ENCODE measurements around the gene DNAJC4. TPM values are rescaled to one million over a fixed set of nuclear protein-coding genes. Genes with fewer than 3 reads are reported as not detected.

The DNAJC4 gene
- 32.0 and 51.0 TPM in 2 replicates for total RNA-seq (2014; rRNA removed; shearing (Covaris generic); ENCODE audit: low replicate concordance)

- Histone ChIP-seq H3K79me2 (ENCODE audit: low read length) (peaks cover 19% of the 10 kb centered on the region), H3K9ac (ENCODE audit: low read length) (peak within 1 kb of the TSS; percentile 74), H3K27me3 (ENCODE audit: low read length) (no peaks in the 10 kb centered on the region), H3K9me2 (replicated peaks; ENCODE audit: insufficient read depth, low read length) (no peaks in the 10 kb centered on the region), H3K36me3 (ENCODE audit: insufficient read depth, low read length) (no peaks in the 10 kb centered on the region), H3K4me2 (ENCODE audit: low read depth, low read length, poor library complexity, severe bottlenecking) (peak within 1 kb of the TSS; percentile 86), H3K9me3 (ENCODE audit: low read length) (no peaks in the 10 kb centered on the region), H3K27ac (ENCODE audit: low read length) (peak within 1 kb of the TSS; percentile 75), H4K20me1 (ENCODE audit: insufficient read depth, low read depth, low read length) (0 out of 2 replicates have a peak, but pooled peaks cover 4% of the 10 kb centered on the region), H3K4me1 (ENCODE audit: low read length) (peaks cover 64% of the 10 kb centered on the region), H3K4me3 (ENCODE audit: low read length) (peak within 1 kb of the TSS; percentile 81), H2AFZ (ENCODE audit: low read length) (no peak within 1 kb of the TSS; the same call in 1 of the 2 replicates)
- DNase-seq: peak; percentile 97
Observed at GRCh38 chr11:64230171-64230984, at the start of gene DNAJC4. TSS of gene DNAJC4 (plus strand) at chr11:64230548. CDS start at chr11:64230855, 307 bp downstream.

- Histone ChIP-seq H4K20me1 (ENCODE audit: insufficient read depth, low read depth, low read length) (no peaks in the 10 kb centered on the region), H3K27ac (ENCODE audit: low read length) (no peak overlapping the region), H2AFZ (ENCODE audit: low read length) (no peak overlapping the region), H3K4me1 (ENCODE audit: low read length) (peaks cover 36% of the 10 kb centered on the region), H3K79me2 (ENCODE audit: low read length) (peaks cover 20% of the 10 kb centered on the region), H3K4me3 (ENCODE audit: low read length) (no peak overlapping the region), H3K36me3 (ENCODE audit: insufficient read depth, low read length) (peaks cover 8% of the 10 kb centered on the region; the same call in 1 of the 2 replicates), H3K27me3 (ENCODE audit: low read length) (no peaks in the 10 kb centered on the region), H3K4me2 (ENCODE audit: low read depth, low read length, poor library complexity, severe bottlenecking) (peak overlapping the region; percentile 59), H3K9me2 (replicated peaks; ENCODE audit: insufficient read depth, low read length) (no peaks in the 10 kb centered on the region), H3K9ac (ENCODE audit: low read length) (no peak overlapping the region), H3K9me3 (ENCODE audit: low read length) (peaks cover 5% of the 10 kb centered on the region; the same call in 1 of the 2 replicates)
- DNase-seq: no peak
Observed at GRCh38 chr11:64180891-64181290, 49.5 kb upstream of the DNAJC4 start.

- Histone ChIP-seq H2AFZ (ENCODE audit: low read length) (peak overlapping the region; percentile 6; the same call in 1 of the 2 replicates), H3K27ac (ENCODE audit: low read length) (peak overlapping the region; percentile 20), H3K4me2 (ENCODE audit: low read depth, low read length, poor library complexity, severe bottlenecking) (peak overlapping the region; percentile 59), H3K4me1 (ENCODE audit: low read length) (peaks cover 36% of the 10 kb centered on the region), H3K79me2 (ENCODE audit: low read length) (peaks cover 20% of the 10 kb centered on the region), H3K27me3 (ENCODE audit: low read length) (no peaks in the 10 kb centered on the region), H3K4me3 (ENCODE audit: low read length) (peak overlapping the region; percentile 15; the same call in 1 of the 2 replicates), H3K9me2 (replicated peaks; ENCODE audit: insufficient read depth, low read length) (no peaks in the 10 kb centered on the region), H4K20me1 (ENCODE audit: insufficient read depth, low read depth, low read length) (no peaks in the 10 kb centered on the region), H3K9me3 (ENCODE audit: low read length) (peaks cover 5% of the 10 kb centered on the region; the same call in 1 of the 2 replicates), H3K9ac (ENCODE audit: low read length) (peak overlapping the region; percentile 50), H3K36me3 (ENCODE audit: insufficient read depth, low read length) (peaks cover 8% of the 10 kb centered on the region; the same call in 1 of the 2 replicates)
- DNase-seq: peak; percentile 86
Observed at GRCh38 chr11:64181506-64182411, 48.6 kb upstream of the DNAJC4 start.

GRCh38 chr11:64183890-64184289 is 46.5 kb upstream of the DNAJC4 start:
- Histone ChIP-seq H3K79me2 (ENCODE audit: low read length) (peaks cover 20% of the 10 kb centered on the region), H2AFZ (ENCODE audit: low read length) (no peak overlapping the region), H3K9ac (ENCODE audit: low read length) (peak overlapping the region; percentile 83), H3K36me3 (ENCODE audit: insufficient read depth, low read length) (peaks cover 12% of the 10 kb centered on the region), H3K4me3 (ENCODE audit: low read length) (peak overlapping the region; percentile 78; the same call in 1 of the 2 replicates), H3K4me1 (ENCODE audit: low read length) (peaks cover 36% of the 10 kb centered on the region), H3K4me2 (ENCODE audit: low read depth, low read length, poor library complexity, severe bottlenecking) (peak overlapping the region; percentile 95), H3K27me3 (ENCODE audit: low read length) (no peaks in the 10 kb centered on the region), H3K9me2 (replicated peaks; ENCODE audit: insufficient read depth, low read length) (no peaks in the 10 kb centered on the region), H3K9me3 (ENCODE audit: low read length) (peaks cover 5% of the 10 kb centered on the region; the same call in 1 of the 2 replicates), H3K27ac (ENCODE audit: low read length) (no peak overlapping the region), H4K20me1 (ENCODE audit: insufficient read depth, low read depth, low read length) (peaks cover 6% of the 10 kb centered on the region; the same call in 1 of the 2 replicates)
- DNase-seq: no peak

- Histone ChIP-seq H3K36me3 (ENCODE audit: insufficient read depth, low read length) (peaks cover 13% of the 10 kb centered on the region), H3K27ac (ENCODE audit: low read length) (peak overlapping the region; percentile 52), H2AFZ (ENCODE audit: low read length) (no peak overlapping the region), H3K9me2 (replicated peaks; ENCODE audit: insufficient read depth, low read length) (no peaks in the 10 kb centered on the region), H3K9me3 (ENCODE audit: low read length) (no peaks in the 10 kb centered on the region), H3K4me2 (ENCODE audit: low read depth, low read length, poor library complexity, severe bottlenecking) (peak overlapping the region; percentile 95), H3K4me1 (ENCODE audit: low read length) (peaks cover 36% of the 10 kb centered on the region), H3K27me3 (ENCODE audit: low read length) (no peaks in the 10 kb centered on the region), H3K4me3 (ENCODE audit: low read length) (peak overlapping the region; percentile 78), H3K9ac (ENCODE audit: low read length) (peak overlapping the region; percentile 83), H3K79me2 (ENCODE audit: low read length) (peaks cover 20% of the 10 kb centered on the region), H4K20me1 (ENCODE audit: insufficient read depth, low read depth, low read length) (peaks cover 16% of the 10 kb centered on the region; the same call in 1 of the 2 replicates)
- DNase-seq: peak; percentile 77
Observed at GRCh38 chr11:64185175-64185692, 45.1 kb upstream of the DNAJC4 start.

GRCh38 chr11:64185693-64186491 is 44.5 kb upstream of the DNAJC4 start, which contains the start of gene STIP1:
TSS of gene STIP1 (plus strand) at chr11:64186171. CDS start at chr11:64186262, 91 bp downstream.
- Histone ChIP-seq H2AFZ (ENCODE audit: low read length) (no peak within 1 kb of the TSS), H4K20me1 (ENCODE audit: insufficient read depth, low read depth, low read length) (peaks cover 22% of the 10 kb centered on the region; the same call in 1 of the 2 replicates)
- DNase-seq: peak; percentile 100

GRCh38 chr11:64186492-64187165 is 43.7 kb upstream of the DNAJC4 start:
- Histone ChIP-seq H3K9me2 (replicated peaks; ENCODE audit: insufficient read depth, low read length) (no peaks in the 10 kb centered on the region), H3K4me2 (ENCODE audit: low read depth, low read length, poor library complexity, severe bottlenecking) (no peak overlapping the region), H3K4me3 (ENCODE audit: low read length) (no peak overlapping the region), H3K4me1 (ENCODE audit: low read length) (peaks cover 27% of the 10 kb centered on the region), H3K27ac (ENCODE audit: low read length) (no peak overlapping the region), H3K27me3 (ENCODE audit: low read length) (no peaks in the 10 kb centered on the region), H3K9ac (ENCODE audit: low read length) (no peak overlapping the region), H3K36me3 (ENCODE audit: insufficient read depth, low read length) (peaks cover 13% of the 10 kb centered on the region), H2AFZ (ENCODE audit: low read length) (no peak overlapping the region), H3K79me2 (ENCODE audit: low read length) (peaks cover 34% of the 10 kb centered on the region), H3K9me3 (ENCODE audit: low read length) (no peaks in the 10 kb centered on the region), H4K20me1 (ENCODE audit: insufficient read depth, low read depth, low read length) (peaks cover 23% of the 10 kb centered on the region; the same call in 1 of the 2 replicates)
- no peak for DNase-seq

More at GRCh38 chr11:64185693-64186491, 44.5 kb upstream of the DNAJC4 start, which contains the start of gene STIP1:
- H3K9me3 ChIP-seq (ENCODE audit: low read length): no peaks in the 10 kb centered on the region
- peaks cover 34% of the 10 kb centered on the region for H3K4me1 ChIP-seq (ENCODE audit: low read length)
- H3K79me2 ChIP-seq (ENCODE audit: low read length): peaks cover 27% of the 10 kb centered on the region
- H3K36me3 ChIP-seq (ENCODE audit: insufficient read depth, low read length): peaks cover 13% of the 10 kb centered on the region
- H3K9ac ChIP-seq (ENCODE audit: low read length): peak within 1 kb of the TSS; percentile 83
- H3K9me2 ChIP-seq (replicated peaks; ENCODE audit: insufficient read depth, low read length): no peaks in the 10 kb centered on the region
- H3K27me3 ChIP-seq (ENCODE audit: low read length): no peaks in the 10 kb centered on the region
- peak within 1 kb of the TSS; percentile 78 for H3K4me3 ChIP-seq (ENCODE audit: low read length)
- peak within 1 kb of the TSS; percentile 52 for H3K27ac ChIP-seq (ENCODE audit: low read length)
- peak within 1 kb of the TSS; percentile 95 for H3K4me2 ChIP-seq (ENCODE audit: low read depth, low read length, poor library complexity, severe bottlenecking)
